GM13976 (cell line): Measurements from ENCODE around the gene FBXL2.
"Not testable (repeated sequence)": the region's sequence is repeated elsewhere in the genome, so short reads cannot be mapped to it uniquely, and the experiment has no call there.

Experiments
- DNase-seq: peaks from one replicate; pipeline ENCODE4 v3.0.0; 2012; ENCODE audit warnings: low spot score
- CTCF ChIP-seq: IDR thresholded peaks from 2 replicates; pipeline ENCODE4 v1.5.1; 2012; ENCODE audit warnings: borderline replicate concordance, mild to moderate bottlenecking; ENCODE audit not compliant: insufficient read depth; ENCODE audit errors: extremely low read depth, missing control alignments, control extremely low read depth
- in situ Hi-C: fragments of 300-500 bp; cut with MboI; formaldehyde crosslinking; loops from one replicate; pipeline ENCODE4 v1.12.0; 2022; ENCODE audit warnings: low sequenced_read_pairs, mixed read lengths, inconsistent platforms; ENCODE audit not compliant: unreplicated experiment

The FBXL2 gene

DNA sequence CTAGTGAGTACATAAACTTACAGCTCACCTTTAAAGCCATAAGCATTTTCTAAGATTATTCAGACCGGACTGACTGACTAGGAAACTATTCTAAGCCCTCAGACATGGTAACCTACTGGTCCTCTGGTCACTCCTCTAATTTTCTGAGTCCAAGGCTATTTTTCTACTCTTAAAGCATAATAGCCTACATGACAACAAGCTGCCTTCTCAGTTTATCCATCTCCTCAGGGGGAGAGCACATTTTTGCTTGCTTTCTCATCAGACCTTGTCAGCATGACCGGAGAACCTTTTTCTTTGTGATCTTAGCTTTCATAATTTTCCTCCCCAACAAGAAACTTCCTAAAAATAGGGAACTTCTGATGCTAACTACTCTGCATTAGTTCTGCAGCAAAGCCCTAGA, 124.5 kb downstream of the FBXL2 start:
- DNase-seq = no peak
- in situ Hi-C loops = no loop called here
- TF ChIP-seq CTCF = no peak

- DNase-seq = no peak
- in situ Hi-C loops = no loop called here
- no peak for TF ChIP-seq CTCF
These were observed 125.7 kb downstream of the FBXL2 start for GRCh38 chr3:33402936-33403335.

DNA sequence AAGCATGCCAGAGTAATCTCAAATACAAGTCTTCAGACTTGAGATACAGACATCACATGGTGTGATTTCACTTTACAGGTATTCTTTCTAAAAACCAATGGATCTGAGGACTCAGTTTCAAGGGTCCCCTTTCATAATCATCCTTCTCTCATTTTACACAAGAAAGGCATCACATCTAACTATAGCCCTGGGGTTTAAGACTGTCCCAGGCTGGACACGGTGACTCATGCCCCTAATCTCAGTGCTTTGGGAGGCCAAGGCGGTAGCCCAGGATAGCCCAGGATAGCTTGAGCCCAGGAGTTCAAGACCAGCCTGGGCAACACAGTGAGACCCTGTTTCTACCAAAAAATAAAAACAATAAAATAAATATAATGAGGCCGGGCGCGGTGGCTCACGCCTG, 126.5 kb downstream of the FBXL2 start:
- no peak for TF ChIP-seq CTCF
- DNase-seq = no peak
- in situ Hi-C loops = no loop called here

GRCh38 chr3:33410816-33411215, 133.6 kb downstream of the FBXL2 start:
- DNase-seq, in situ Hi-C loops: not testable (repeated sequence)

GRCh38 chr3:33417066-33417673, 139.9 kb downstream of the FBXL2 start:
- no peak for TF ChIP-seq CTCF
- no peak for DNase-seq
- in situ Hi-C loops = no loop called here

- DNase-seq = no peak
- in situ Hi-C loops = no loop called here
- TF ChIP-seq CTCF = no peak
These were observed 142.7 kb downstream of the FBXL2 start for GRCh38 chr3:33419948-33420347.

GRCh38 chr3:33420966-33421365, 143.7 kb downstream of the FBXL2 start:
- no peak for DNase-seq
- no peak for TF ChIP-seq CTCF
- in situ Hi-C loops = no loop called here
